SH-SY5Y (cell line): ENCODE measurements around the gene TMEM263.

ENCODE experiments used
- GATA2 ChIP-seq: IDR thresholded peaks from 2 replicates; pipeline ENCODE4 v1.6.1; 2011; ENCODE audit warnings: mild to moderate bottlenecking, low read depth, low read length
- GATA3 ChIP-seq: IDR thresholded peaks from 2 replicates; pipeline ENCODE4 v1.6.1; 2011; ENCODE audit warnings: low read depth, mild to moderate bottlenecking, low read length, moderate library complexity

Gene TMEM263

DNA sequence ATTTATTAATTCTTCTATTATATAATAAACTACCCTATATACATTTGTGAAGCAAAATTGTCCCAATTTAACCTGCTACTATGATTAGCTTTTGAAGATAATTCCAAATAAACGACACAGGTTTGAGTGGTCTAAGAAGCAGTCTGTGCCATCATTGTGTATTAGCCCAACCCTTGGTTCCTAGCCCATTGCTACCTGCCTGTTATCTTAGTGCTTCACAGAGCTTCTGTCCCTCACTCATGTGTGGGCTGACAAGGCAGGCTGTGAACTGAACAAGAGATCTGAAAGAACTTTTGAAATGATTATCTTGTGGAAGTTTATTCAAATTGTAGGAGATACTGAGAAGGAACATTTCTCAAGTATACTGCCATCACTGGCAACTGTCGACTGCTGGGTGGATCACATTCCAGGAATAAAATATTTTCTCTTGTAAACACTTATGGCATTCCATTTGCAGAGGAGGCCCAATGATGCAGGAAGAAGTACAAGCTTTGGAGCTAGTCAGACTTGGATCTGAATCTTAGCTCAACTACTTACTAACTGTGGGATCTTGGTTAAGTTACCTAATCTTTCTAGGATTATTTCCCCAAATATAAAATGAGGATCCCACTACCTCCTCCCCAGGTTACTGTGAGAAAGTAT is 39.0 kb downstream of the TMEM263 start:
- TF ChIP-seq GATA3 (no peak), GATA2 (no peak)

DNA sequence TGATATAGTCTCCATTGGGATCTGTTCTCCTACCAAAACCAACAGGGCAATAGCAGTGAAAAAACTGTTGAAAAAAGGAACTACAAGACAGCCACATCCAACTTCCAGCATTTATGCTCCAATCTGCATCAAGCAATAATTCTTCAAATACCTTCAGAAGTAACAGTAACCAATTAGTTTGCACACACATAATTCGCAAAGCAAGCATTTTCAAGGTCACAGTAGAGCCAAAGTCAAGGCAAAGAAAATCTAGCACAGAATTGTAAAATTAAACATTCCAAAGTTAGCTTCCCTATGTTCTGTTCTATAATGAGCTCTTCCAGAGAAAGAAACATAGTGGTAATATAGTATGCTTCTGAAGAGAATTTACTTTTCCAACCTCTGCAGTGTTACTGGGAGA is 42.2 kb downstream of the TMEM263 start:
- TF ChIP-seq GATA2 (no peak), GATA3 (no peak)

DNA sequence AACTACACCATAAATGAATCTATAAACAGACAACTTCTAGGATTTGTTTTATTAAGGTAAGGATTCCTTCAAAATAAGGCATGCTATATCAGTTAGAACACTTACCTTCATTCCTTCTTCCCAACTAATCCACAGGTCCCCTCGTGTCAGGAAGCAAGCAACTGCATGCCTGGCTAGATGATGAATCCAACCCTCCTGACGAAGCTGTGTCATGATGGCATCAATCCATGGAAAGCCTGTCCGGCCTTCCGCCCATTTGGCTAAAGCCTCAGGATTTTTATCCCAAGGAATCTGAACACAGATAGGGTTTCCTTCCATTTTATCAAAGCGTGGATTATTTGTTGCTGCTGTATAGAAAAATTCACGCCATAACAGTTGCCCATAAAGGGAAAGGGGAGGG is 43.7 kb downstream of the TMEM263 start:
- no peak for TF ChIP-seq GATA3
- no peak for TF ChIP-seq GATA2

DNA sequence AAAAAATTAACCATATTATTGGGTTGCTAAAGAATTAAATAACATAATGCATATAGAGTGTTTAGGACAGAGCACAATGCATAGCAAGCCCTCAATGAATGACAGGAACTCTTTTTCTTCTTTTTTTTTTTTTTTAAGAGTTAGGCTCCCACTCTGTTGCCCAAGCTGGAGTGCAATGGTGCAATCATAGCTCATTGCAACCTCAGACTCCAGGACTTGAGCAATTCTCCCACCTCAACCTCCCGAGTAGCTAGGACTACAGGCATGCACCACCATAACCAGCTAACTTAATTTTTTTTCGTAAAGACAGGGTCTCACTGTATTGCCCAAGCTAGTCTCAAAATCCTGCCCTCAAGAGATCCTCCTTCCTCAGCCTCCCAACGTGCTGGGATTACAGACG is 51.7 kb downstream of the TMEM263 start:
- TF ChIP-seq GATA3 (no peak), GATA2 (no peak)

DNA sequence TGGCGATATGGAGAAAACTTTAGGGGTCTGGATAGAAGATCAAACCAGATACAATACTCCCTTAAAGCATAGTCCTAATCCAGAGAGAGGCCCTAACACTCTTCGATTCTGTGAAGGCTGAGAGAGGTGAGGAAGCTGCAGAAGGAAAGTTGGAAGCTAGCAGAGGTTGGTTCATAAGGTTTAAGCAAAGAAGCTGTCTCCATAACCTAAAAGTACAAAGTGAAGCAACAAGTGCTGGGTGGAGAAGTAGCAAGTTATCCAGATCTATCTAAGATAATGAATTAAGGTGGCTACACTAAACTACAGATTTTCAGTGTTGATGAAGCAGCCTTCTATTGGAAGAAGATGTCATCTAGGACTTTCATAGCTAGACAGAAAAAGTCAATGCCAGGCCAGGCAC is 55.8 kb downstream of the TMEM263 start:
- TF ChIP-seq GATA2 (no peak), GATA3 (no peak)

DNA sequence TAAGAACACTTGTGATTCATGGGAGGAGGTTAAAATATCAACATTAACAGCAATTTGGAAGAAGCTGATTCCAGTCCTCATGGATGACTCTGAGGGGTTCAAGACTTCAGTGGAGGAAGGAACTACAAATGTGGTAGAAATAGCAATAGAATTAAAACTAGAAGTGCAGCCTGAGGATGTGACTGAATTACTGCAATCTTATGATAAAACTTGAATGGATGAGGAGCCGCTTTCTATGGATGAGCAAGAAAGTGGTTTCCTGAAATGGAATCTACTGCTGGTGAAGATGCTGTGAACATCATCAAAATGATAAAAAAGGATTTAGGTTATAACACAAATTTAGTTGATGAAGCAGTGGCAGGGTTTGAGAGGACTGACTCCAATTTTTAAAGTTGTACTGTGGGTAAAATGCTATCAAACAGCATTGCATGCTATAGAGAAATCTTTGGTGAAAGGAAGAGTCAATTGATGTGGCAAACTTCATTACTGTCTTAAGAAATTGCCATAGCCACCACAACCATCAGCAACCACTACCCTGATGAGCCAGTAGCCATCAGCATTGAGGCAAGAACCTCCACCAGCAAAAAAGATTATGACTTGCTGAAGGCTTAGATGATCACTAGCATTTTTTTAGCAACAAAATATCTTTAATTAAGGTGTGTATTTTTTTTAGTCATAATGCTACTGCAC is 57.2 kb downstream of the TMEM263 start:
- TF ChIP-seq GATA2, result no peak
- TF ChIP-seq GATA3, result no peak

DNA sequence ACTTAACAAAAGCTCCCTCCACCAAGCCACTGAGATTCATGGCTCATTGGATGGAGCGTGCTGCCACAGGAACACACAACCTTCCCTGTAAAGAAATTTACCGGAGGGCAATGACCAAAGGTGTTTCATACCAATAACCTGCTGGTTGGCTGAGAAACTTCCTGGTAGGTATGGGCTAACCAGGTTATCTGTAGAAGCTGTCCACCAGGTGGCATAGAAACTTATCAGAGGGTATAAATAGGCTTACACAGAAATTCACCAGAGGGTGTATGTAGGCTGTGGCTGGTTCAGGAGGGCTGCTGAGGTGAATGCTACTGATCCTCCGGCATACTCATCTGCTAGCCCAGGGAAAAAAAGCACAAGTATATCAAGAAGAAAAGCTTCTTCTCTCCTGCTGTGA is 58.3 kb downstream of the TMEM263 start:
- TF ChIP-seq GATA3 (no peak), GATA2 (no peak)

DNA sequence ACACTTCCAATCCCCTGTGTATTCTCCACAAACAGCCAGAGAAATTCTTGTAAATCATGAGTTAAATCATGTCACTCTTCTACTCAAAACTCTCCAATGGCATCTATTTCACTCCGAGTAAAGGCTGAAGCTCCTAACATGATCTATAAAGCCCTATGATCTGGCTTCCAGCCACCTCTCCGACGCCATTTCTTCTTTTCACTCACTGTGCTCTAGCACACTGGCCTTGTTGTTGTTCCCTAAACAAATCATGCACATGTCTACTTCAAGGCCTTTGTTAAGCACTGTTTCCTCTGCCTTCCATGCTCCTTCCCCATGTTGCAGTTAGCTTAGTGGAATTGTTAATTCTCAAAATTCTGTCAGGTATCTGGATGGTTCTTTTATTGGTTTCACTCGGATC is 61.3 kb downstream of the TMEM263 start:
- TF ChIP-seq GATA3 (no peak), GATA2 (no peak)

DNA sequence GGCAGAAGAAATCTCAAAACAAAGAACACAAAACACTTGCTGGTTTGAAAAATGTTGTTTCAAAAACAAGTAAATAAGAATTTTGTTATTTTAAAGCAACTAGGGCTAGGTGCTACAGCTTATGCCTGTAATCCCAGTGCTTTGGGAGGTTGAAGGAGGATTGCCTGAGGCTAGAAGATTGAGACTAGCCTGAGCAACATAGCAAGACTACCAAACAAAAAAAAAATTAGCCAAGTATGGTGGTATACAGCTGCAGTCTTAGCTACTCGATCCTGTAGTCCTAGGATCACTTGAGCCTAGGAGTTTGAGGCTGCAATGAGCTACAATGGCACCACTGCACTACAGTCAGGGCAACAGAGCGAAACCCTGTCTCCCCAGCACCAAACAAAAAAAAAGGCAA is 63.8 kb downstream of the TMEM263 start:
- TF ChIP-seq GATA2 (no peak), GATA3 (no peak)
